22Rv1 (cell line): ENCODE data around the gene ACAP3.

Source experiments
- H3K27ac ChIP-seq: fragments of 450-650 bp; 2 replicates; pipeline ENCODE4 v1.5.1; 2017
- CTCF ChIP-seq: fragments of 450-650 bp; IDR thresholded peaks from 2 replicates; pipeline ENCODE4 v1.5.1; 2017; ENCODE audit warnings: mild to moderate bottlenecking
- ZFX ChIP-seq: fragments of 450-650 bp; IDR thresholded peaks from 2 replicates; pipeline ENCODE4 v1.6.1; 2017; ENCODE audit warnings: antibody characterized with exemption, borderline replicate concordance

Gene ACAP3

GRCh38 chr1:1290238-1290731 is 17.4 kb downstream of the ACAP3 start:
- no peak overlapping the region for H3K27ac ChIP-seq
- TF ChIP-seq ZFX (no peak), CTCF (peak; percentile 78)

GRCh38 chr1:1287288-1288110 is 20.2 kb downstream of the ACAP3 start:
- no peak overlapping the region for H3K27ac ChIP-seq
- no peak for TF ChIP-seq CTCF
- TF ChIP-seq ZFX, result no peak

- no peak for TF ChIP-seq ZFX
- TF ChIP-seq CTCF, result no peak
- no peak overlapping the region for H3K27ac ChIP-seq
Observed at GRCh38 chr1:1286313-1287261, 21.1 kb downstream of the ACAP3 start.

GRCh38 chr1:1285611-1286311 is 22.0 kb downstream of the ACAP3 start:
- no peak for TF ChIP-seq ZFX
- TF ChIP-seq CTCF, result no peak
- no peak overlapping the region for H3K27ac ChIP-seq

GRCh38 chr1:1285102-1285571 is 22.6 kb downstream of the ACAP3 start:
- TF ChIP-seq ZFX, result no peak
- no peak for TF ChIP-seq CTCF
- no peak overlapping the region for H3K27ac ChIP-seq

- TF ChIP-seq ZFX (no peak), CTCF (no peak)
- H3K27ac ChIP-seq, result no peak overlapping the region
Observed at GRCh38 chr1:1284221-1285101, 23.3 kb downstream of the ACAP3 start.
